ENCODE data around the gene SUCNR1.
A peak's percentile ranks its signal among the peaks of the same experiment; 100 is the strongest.
"Not testable (repeated sequence)": the region's sequence is repeated elsewhere in the genome, so short reads cannot be mapped to it uniquely, and the experiment has no call there.

The SUCNR1 gene

DNA sequence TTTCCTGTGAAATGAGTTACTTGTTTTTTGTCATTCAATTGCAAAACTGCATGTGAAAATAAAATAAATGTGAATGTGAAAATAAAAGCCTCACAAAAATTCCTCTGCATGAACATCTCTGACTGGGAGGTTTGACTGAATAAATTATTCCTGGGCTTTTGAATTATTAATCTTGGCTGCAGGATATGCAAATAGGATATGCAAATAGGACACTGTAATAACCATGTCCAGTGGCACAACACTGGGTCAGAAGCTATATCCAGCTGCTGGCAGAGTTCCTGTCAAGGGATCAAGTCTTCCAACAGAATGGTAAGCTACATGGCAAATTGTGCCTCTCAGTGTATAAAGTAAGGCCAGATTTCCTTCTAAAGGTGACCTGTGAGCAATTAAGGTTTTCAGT, at the start of gene SUCNR1:
Gene SUCNR1, plus strand, starts transcription at position 246 of the 400 bp plus-strand sequence. CDS start 6,250 bp downstream, outside the sequence.
- no peak for DNase-seq

DNA sequence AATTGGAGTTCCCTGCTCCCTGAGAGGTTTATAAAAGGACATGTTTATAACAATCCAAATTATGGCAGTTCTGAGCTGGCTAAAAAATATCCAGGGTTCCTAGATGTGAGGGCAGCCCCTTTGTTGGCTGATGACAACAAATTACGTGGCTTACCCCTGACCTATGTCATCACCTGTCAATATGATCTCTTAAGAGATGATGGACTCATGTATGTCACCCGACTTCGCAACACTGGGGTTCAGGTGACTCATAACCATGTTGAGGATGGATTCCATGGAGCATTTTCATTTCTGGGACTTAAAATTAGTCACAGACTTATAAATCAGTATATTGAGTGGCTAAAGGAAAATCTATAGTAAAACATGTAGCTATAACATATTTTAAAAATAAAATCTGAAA, 45.6 kb upstream of the SUCNR1 start:
- no peak for DNase-seq

DNA sequence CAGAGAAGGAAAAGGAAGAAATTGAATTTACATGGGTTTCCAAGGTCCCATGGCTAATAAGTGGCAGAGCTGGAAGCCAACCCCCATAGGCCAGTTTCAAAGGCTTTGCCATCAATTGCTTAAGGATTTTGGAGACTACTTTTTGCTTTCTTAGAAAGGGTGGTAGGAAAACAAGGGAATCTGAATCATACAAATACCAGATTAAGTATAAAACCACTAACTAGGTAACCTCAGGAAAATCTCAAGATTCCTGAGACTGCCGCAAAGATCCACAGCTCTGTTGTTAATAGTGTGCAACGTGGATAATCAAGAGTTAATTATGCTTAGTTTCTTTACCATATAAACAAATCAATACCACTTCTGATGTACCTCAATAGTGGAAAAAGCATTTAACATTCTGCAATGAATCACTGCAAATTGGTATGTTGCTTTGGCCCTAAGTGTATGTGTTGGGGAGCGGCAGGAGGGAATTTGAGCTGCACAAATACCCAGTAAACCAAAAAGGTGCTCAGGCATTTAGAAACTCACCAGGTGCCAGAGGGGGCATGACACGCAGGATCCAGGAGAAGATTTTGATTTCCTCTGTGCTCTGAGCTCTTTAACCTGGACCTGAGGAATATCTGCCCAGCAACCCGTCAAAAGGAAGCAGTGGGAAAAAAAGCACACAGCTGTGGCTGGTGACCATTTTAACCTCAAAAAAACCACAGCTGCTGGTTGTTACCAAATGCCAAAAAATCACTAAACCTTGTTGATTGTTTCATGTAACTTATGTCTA, 37.5 kb upstream of the SUCNR1 start:
- no peak for DNase-seq

DNA sequence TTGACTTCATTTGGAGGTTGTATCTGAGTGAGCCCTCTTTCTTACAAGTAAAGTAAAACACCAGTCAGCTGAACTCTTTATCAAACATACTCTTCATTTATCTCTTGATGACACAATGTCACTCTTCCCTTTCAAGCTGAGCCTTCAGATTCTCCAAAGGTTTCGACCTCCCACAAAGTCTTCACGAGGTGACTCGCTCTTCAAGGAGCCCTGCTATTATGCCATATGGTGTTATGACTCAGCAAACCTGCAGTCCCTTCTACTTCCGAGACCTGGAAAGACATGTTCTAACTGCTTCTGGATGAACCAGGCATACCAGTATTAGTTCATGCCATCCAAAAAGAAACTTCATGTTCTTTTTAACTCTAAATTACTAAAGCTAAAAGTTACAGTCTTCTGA, 36.4 kb upstream of the SUCNR1 start:
- DNase-seq, result peak; percentile 35

DNA sequence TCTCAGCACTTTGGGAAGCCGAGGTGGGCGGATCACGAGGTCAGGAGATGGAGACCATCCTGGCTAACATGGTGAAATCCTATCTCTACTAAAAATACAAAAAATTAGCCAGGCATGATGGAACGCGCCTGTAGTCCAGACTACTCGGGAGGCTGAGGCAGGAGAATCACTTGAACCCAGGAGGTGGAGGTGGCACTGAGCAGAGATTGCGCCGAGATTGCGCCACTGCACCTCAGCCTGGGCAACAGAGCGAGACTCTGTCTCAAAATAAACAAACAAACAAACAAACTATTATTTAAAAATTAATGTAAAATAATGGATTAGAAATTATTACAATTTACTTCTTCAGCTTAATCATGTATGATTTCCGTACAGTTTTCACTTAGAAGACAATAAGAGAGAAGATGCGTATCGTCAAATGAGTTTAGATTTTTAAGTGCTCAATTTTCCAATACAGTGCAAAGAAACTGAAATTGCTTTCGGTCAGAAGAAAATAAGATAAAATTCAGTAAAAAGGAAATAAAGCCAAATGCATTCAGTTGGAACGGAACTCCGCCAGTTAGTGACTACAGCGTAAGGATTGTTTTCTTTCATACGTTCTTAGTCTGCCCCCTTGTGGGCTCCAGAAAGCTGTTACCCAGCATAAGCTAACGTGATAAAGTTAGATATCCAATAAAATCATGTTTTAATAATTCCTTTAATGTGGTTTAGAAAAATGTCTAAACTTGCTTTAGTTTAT, 34.7 kb upstream of the SUCNR1 start:
- peak; percentile 58 for DNase-seq

DNA sequence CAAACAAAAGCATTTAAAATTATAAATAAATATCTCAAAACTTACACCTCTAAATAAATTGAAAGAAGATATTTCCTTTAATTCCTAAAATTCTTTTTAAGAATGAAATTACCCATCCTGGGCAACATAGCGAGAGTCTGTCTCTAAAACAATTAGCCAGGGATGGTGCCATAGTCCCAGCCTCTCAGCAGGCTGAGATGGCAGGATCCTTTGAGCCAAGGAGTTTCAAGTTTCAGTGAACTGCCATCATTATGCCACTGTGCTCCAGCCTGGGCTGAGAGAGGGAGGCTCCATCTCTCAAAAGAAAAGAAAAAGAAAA, 34.2 kb upstream of the SUCNR1 start:
- DNase-seq, result no peak

GRCh38 chr3:151841801-151842200, 31.6 kb upstream of the SUCNR1 start:
- no peak for DNase-seq

GRCh38 chr3:151843275-151843674, 30.2 kb upstream of the SUCNR1 start:
- no peak for DNase-seq

DNA sequence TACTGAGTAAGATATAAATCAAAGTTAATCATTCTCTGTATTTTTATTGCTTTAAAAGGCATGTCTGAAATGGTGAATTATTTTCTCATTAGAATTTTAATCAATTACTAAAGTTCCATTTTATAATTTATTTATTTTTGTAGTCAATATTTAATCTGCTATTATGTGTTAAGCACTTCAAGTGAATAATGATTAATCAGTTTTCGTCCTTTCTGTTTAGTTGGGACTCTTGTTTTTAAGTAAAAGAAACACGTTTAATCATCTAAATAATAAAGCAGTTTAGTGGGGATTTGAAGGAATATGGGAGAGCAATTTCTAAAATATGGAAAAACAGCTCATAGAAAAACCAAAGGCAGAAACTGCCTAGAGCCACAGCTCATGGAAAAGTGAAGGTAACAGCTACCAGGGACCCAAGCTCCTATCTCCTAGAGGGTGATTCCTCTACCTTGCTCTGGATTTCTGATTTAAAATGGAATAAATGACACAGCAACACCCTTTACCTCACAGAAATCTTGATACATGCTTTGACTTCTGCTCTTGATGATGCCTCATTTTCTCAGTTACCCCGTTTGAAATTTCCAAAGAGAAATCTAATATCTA, 28.0 kb upstream of the SUCNR1 start:
- no peak for DNase-seq

- not testable (repeated sequence) for DNase-seq
These were observed 23.4 kb upstream of the SUCNR1 start for GRCh38 chr3:151850065-151850464.

DNA sequence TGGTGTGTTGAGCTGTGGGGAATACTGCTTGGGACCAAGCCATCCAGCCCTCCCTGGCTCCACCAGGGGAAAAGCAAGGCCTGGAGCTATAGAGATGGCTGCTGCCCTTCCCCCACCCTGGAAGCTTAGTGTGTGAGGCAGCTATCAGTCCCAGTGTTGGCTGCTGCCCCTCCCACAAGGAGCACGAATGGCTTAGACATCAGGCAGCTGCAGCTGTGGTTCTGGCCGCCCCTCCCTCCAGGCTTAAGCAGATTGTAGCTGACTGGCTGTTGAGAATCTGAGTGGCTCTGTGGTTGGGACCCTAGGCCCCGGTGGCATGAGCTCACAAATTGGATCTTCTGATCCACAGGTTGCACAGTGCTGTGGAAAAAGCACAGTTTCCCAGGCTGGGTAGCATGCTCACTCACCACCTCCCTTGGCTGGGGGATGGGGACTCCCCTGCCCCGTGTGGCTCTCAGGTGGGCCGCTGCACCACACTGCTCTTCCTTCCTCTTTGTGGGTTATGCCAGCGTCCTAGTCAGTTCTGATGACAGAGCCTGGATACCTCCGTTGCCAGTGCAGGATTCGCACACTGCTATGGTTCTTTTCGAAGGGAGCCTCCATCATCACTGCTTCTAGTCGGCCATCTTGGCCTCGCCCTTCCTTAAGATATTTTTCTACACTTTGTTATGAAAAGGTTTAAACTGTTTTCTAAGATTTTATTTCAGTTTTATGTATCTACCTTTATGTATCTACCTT, 21.2 kb upstream of the SUCNR1 start:
- DNase-seq, result no peak

DNA sequence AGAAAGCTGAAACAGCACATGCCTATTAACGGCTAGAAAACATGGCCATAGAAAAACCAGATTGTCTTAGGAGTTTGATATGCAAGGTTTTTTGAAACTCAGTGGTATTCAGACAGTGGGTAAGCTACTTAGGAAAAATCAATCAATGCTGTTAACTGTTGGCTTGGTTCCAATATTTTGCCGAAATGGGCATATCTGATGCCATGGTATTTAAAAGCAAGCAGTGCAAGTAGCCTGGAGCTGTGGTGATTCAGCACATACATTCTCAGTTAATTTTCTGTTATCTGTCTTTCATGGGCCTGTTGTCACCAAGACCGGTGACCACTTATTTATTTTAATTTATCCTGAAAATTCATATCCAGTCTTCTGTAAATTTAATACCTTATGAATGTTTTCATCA, 17.3 kb upstream of the SUCNR1 start:
- DNase-seq, result no peak

GRCh38 chr3:151856641-151857040, 16.8 kb upstream of the SUCNR1 start:
- DNase-seq, result no peak

- no peak for DNase-seq
These were observed 14.2 kb upstream of the SUCNR1 start for GRCh38 chr3:151859233-151859673.

DNA sequence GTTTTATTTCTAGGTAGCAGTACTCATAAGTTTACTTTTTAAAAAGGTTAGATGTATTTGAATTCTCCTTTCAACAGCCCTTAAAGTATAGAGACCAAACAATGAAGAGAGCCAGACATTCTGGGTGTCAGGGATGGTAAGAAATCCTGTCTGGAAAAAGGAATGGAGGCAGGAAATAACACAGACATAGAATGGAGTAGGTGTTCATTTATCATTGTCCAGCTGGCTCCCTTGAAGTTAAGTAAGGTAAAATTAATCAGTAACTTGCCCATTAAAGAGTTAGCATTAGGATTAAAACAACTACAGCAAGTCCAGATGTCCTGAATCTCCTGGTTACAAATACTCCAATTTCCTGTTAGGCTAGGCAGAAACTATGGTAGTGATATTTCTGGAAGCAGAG, 13.5 kb upstream of the SUCNR1 start:
- DNase-seq, result no peak

GRCh38 chr3:151863611-151864010, 9.8 kb upstream of the SUCNR1 start:
- DNase-seq, result no peak

DNA sequence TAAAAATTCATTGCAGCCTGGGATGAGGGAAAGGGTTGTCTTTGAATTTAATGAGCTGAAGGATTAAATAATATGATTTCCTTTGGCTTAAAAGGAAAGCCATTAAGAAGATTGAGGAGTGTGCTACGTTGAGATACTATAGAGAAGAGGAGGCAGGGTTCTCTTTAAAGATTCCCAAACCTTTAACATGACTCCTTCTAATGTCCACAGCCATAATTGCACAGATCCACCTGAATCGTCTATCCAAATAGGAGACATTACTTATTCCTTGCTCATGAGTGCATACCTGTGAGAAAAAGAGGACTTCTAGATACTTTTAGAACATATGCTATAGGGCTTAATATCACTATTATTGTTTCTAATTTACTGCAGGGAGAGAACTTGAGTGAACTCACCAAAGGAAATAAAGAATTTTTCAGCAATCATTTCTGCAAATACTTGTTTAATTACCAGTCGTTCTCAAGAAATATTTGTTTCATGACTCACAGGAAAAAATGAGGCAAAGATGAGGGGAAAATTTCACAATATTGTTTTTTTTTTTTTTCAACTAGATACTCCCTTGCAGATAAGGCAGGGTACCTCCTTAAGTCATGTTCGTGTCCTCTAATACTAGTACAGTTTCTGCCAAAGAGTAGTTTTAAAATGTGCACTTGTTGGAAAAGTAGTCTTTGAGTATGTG, 8.9 kb upstream of the SUCNR1 start:
- no peak for DNase-seq

GRCh38 chr3:151866711-151867410, 6.6 kb upstream of the SUCNR1 start:
- no peak for DNase-seq

DNA sequence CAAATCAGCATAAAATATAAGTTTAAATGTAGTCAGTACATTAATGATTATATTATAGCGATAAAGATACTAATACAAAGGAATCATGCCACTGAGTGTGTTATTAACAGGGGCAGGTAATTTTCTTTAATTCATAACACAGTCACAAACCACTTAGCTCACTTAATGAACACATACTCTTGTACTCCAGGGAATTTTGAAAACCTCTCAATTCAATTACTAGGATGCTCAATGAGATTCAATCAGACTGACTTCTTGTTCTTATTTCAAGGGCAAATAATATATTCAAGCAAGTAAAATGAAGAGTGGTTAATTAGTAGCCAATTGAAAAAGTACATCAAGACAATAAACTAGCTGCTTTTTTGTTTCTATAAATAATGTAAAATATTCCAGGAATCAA, 5.8 kb upstream of the SUCNR1 start:
- no peak for DNase-seq

- no peak for DNase-seq
These were observed 4.3 kb upstream of the SUCNR1 start for GRCh38 chr3:151869181-151869580.

GRCh38 chr3:151871639-151872468, 1.6 kb upstream of the SUCNR1 start:
- peak; percentile 92 for DNase-seq
